ENCODE results near the gene BRD3. TPM values are rescaled to one million over a fixed set of nuclear protein-coding genes. Genes with fewer than 3 reads are reported as not detected.
A peak's percentile ranks its signal among the peaks of the same experiment; 100 is the strongest.

The BRD3 gene
- total RNA-seq, 1 experiment from 2014 or later, result 40.7 TPM

DNA sequence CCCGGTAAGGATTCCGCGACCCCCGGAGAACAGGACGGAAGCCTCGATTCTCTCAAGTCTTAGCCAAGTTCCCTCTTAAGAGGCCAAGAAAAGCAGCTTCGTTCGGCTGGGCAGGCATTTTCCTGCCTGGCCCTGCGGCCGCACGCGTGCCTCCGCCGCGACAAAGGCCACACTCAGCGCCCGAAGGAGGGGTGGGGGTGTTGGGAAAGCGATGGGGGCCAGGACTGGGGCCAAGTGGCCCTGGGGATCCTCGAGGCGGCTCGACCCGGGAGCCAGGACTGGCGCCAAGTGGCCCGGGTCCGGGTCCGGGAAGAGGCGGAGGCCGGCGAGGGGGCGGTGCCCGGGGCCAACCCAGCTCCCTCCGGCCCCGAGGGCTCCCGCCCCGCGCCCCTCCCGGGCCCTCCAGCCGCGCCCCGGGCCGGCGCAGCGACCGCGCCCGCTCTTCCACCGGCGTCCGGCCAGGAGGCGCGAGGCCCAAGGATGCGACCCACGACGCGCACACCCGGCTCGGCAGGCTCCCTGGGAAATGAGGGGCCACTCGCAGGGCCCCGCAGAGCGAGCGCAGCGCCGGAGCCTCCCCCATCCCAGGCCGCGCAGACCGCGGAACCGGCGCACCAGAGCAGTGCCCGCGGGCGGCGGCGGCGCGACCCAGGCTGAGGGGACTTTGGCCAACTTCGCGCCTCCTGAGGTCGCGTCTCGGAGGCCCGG, 76.5 kb downstream of the BRD3 start:
- CTCF ChIA-PET, result no interaction called here
- H3K27ac ChIP-seq (ENCODE audit: low read depth, low read length), result peak overlapping the region; percentile 89
- H4K20me1 ChIP-seq (ENCODE audit: insufficient read depth), result no peaks in the 10 kb centered on the region
- no peaks in the 10 kb centered on the region for H3K9me3 ChIP-seq (ENCODE audit: control insufficient read depth in 1 of 2, insufficient read depth in 1 of 2, low read depth in 1 of 2, low read length in 2 of 2)
- POLR2A ChIA-PET, result no interaction called here
- BruUV-seq (replicated peaks), result no TSS peak
- intact Hi-C loops (cut with micrococcal nuclease), result loop anchor here (5.0 to 10.0 kb wide), 3 partner anchors 249 to 637 kb away; partner anchors contain the start of genes SURF1 and SURF2
- no peak overlapping the region for H2AFZ ChIP-seq (ENCODE audit: low read depth, low read length, poor library complexity, severe bottlenecking)
- no peaks in the 10 kb centered on the region for H3K27me3 ChIP-seq (ENCODE audit: insufficient read depth, low read length)
- RAD21 ChIA-PET (ENCODE audit: low non-redundant PET in 1 of 2, low total read pairs in 2 of 2, uncharacterized antibody in 2 of 2, unreplicated experiment in 2 of 2), result no interaction called here
- peaks cover 19 to 40% of the 10 kb centered on the region in 2 experiments for H3K4me1 ChIP-seq (ENCODE audit: control insufficient read depth in 1 of 2, insufficient read depth in 2 of 2, low read length in 2 of 2)
- H3K36me3 ChIP-seq (ENCODE audit: control insufficient read depth in 1 of 2, insufficient read depth in 2 of 2, low read length in 2 of 2), result no peaks in the 10 kb centered on the region
- peaks cover 47% of the 10 kb centered on the region for H3K79me2 ChIP-seq (ENCODE audit: insufficient read depth, low read length)
- ATAC-seq, result peak; percentile 4; the same call in 1 of the 2 replicates
- TF ChIP-seq ZNF274 (IDR thresholded peaks at IDR 0.05; ENCODE audit: low read depth, low read length) (no peak), ZFX (IDR thresholded peaks at IDR 0.05) (peak; percentile 60)
- H3K4me3 ChIP-seq (replicated peaks in 1 of 2; ENCODE audit: low read depth in 1 of 2, low read length in 2 of 2), result peak overlapping the region; percentile 80 to 90
- H3K4me2 ChIP-seq (ENCODE audit: low read length), result peak overlapping the region; percentile 99
- DNase-seq (ENCODE audit: low read depth, low spot score), result no peak
- no peaks in the 10 kb centered on the region for H3K9me2 ChIP-seq (ENCODE audit: insufficient read depth)
- peak overlapping the region; percentile 82 for H3K9ac ChIP-seq (ENCODE audit: low read length)

DNA sequence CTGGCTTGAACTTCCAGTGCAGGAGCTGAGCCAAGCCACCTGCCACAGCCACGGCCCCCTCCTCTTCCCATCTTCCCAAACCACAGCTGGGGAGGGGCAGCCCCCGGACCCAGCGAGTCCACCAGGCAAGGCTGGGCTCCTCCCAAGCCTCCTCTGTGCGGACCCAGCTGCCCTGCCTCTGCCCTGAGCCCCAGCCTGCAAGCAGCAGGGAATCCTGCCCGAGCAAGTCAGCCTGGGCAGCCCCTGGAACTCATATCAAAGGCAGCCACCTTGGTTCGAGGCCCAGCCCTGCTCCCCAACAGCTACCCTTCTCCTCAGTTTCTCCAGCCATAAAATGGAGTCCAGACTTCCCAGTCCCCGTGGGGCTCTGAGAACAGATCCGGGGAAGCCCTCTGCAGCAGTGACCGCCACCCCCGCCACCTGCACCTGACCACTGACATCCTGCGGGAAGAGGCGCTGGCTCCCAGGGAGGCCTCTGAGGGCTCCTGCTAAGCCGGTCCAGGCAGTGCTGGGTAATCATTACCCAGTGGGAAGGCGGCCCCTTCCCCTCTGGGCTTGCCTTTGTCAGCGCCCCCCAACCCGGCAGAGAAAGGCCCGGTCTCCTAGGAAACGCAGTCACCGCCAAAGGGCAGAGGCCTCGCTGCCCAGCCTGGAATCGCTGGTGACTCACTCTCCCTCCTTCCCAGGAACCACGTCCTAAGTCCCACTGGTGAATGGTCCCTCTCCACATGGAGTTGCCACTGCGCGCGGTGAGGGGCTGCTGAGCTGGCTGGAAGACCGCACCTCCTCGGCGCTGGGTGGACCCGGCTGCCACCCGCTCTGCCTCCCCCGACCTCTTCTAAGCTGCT, 77.2 kb downstream of the BRD3 start:
- ChIA-PET RAD21 (ENCODE audit: low non-redundant PET in 1 of 2, low total read pairs in 2 of 2, uncharacterized antibody in 2 of 2, unreplicated experiment in 2 of 2) (no interaction called here), POLR2A (no interaction called here), CTCF (no interaction called here)
- no peak overlapping the region for H2AFZ ChIP-seq (ENCODE audit: low read depth, low read length, poor library complexity, severe bottlenecking)
- ATAC-seq, result peak; percentile 8; the same call in 1 of the 2 replicates
- H3K27ac ChIP-seq (ENCODE audit: low read depth, low read length), result peak overlapping the region; percentile 89
- peak overlapping the region; percentile 99 for H3K4me2 ChIP-seq (ENCODE audit: low read length)
- H3K27me3 ChIP-seq (ENCODE audit: insufficient read depth, low read length), result no peaks in the 10 kb centered on the region
- peaks cover 55% of the 10 kb centered on the region for H3K79me2 ChIP-seq (ENCODE audit: insufficient read depth, low read length)
- no peaks in the 10 kb centered on the region for H4K20me1 ChIP-seq (ENCODE audit: insufficient read depth)
- no peaks in the 10 kb centered on the region for H3K9me2 ChIP-seq (ENCODE audit: insufficient read depth)
- intact Hi-C loops (cut with micrococcal nuclease), result loop anchor here (5.0 to 10.0 kb wide), 3 partner anchors 248 to 636 kb away; partner anchors contain the start of genes SURF1 and SURF2
- peaks cover 19 to 40% of the 10 kb centered on the region in 2 experiments for H3K4me1 ChIP-seq (ENCODE audit: control insufficient read depth in 1 of 2, insufficient read depth in 2 of 2, low read length in 2 of 2)
- TF ChIP-seq CEBPB (IDR thresholded peaks at IDR 0.05; ENCODE audit: low read depth) (no peak), REST (IDR thresholded peaks at IDR 0.05; ENCODE audit: low read depth) (no peak), POLR2A (IDR thresholded peaks at IDR 0.05; ENCODE audit: borderline replicate concordance, extremely low read depth, insufficient read depth, insufficient read length) (no peak), EZH2phosphoT487 (IDR thresholded peaks at IDR 0.05; ENCODE audit: borderline replicate concordance) (no peak)
- peak; percentile 21 for DNase-seq (ENCODE audit: low read depth, low spot score)
- H3K4me3 ChIP-seq (replicated peaks in 1 of 2; ENCODE audit: low read depth in 1 of 2, low read length in 2 of 2), result peak overlapping the region; percentile 80 to 90
- peak overlapping the region; percentile 82 for H3K9ac ChIP-seq (ENCODE audit: low read length)
- H3K36me3 ChIP-seq (ENCODE audit: control insufficient read depth in 1 of 2, insufficient read depth in 2 of 2, low read length in 2 of 2), result no peaks in the 10 kb centered on the region
- H3K9me3 ChIP-seq (ENCODE audit: control insufficient read depth in 1 of 2, insufficient read depth in 1 of 2, low read depth in 1 of 2, low read length in 2 of 2), result no peaks in the 10 kb centered on the region
- BruUV-seq (replicated peaks), result no TSS peak

All from HCT116 (cell line).